ENCODE data around the gene WDR27.

DNA sequence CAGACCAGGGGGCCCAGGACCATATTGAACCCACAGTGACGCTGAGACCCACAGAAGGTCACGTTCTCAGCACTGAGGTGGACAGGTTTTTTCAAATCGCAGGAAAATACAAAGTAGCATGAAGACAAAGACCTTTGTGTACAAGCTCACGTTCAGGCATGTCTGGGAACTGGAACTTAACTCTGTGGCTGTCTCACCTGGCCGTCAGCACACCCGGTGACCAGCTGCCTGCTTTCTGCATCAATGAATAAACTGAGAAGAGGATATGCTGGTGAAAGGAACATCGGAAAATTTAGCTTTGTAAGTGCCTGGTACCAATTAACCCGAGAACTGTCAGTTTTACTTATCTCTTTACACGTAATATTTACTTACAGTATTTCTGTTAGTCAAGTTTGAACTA, 36.5 kb downstream of the WDR27 start:
- TF ChIP-seq, protein P1, sequence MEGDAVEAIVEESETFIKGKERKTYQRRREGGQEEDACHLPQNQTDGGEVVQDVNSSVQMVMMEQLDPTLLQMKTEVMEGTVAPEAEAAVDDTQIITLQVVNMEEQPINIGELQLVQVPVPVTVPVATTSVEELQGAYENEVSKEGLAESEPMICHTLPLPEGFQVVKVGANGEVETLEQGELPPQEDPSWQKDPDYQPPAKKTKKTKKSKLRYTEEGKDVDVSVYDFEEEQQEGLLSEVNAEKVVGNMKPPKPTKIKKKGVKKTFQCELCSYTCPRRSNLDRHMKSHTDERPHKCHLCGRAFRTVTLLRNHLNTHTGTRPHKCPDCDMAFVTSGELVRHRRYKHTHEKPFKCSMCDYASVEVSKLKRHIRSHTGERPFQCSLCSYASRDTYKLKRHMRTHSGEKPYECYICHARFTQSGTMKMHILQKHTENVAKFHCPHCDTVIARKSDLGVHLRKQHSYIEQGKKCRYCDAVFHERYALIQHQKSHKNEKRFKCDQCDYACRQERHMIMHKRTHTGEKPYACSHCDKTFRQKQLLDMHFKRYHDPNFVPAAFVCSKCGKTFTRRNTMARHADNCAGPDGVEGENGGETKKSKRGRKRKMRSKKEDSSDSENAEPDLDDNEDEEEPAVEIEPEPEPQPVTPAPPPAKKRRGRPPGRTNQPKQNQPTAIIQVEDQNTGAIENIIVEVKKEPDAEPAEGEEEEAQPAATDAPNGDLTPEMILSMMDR (IDR thresholded peaks at IDR 0.05), result no peak
- TF ChIP-seq HMGXB4 (CRISPR knock-in tag; IDR thresholded peaks at IDR 0.05; ENCODE audit: borderline replicate concordance), result no peak
- no peak for TF ChIP-seq HDAC2 (IDR thresholded peaks at IDR 0.05)
- TF ChIP-seq EP300 (IDR thresholded peaks at IDR 0.05), result no peak
- no peak for TF ChIP-seq POLR2A (IDR thresholded peaks at IDR 0.05; ENCODE audit: low read length)
- no peak for TF ChIP-seq CBX2 (IDR thresholded peaks at IDR 0.05; ENCODE audit: borderline replicate concordance, low read depth)
- TF ChIP-seq EHMT2 (IDR thresholded peaks at IDR 0.05; ENCODE audit: low read depth), result no peak
- TF ChIP-seq RCOR1 (IDR thresholded peaks at IDR 0.05; ENCODE audit: low read depth, low read length), result no peak
- TF ChIP-seq CHD2 (IDR thresholded peaks at IDR 0.05; ENCODE audit: low read length, partially characterized antibody), result no peak
- no peak for TF ChIP-seq SREBF2 (IDR thresholded peaks at IDR 0.05)
- no peak for TF ChIP-seq POLR2AphosphoS2 (conservative IDR thresholded peaks at IDR 0.05; ENCODE audit: low read length)
- TF ChIP-seq SMC3 (IDR thresholded peaks at IDR 0.05), result no peak
